ENCODE data around the gene SAG.

SAG gene

DNA sequence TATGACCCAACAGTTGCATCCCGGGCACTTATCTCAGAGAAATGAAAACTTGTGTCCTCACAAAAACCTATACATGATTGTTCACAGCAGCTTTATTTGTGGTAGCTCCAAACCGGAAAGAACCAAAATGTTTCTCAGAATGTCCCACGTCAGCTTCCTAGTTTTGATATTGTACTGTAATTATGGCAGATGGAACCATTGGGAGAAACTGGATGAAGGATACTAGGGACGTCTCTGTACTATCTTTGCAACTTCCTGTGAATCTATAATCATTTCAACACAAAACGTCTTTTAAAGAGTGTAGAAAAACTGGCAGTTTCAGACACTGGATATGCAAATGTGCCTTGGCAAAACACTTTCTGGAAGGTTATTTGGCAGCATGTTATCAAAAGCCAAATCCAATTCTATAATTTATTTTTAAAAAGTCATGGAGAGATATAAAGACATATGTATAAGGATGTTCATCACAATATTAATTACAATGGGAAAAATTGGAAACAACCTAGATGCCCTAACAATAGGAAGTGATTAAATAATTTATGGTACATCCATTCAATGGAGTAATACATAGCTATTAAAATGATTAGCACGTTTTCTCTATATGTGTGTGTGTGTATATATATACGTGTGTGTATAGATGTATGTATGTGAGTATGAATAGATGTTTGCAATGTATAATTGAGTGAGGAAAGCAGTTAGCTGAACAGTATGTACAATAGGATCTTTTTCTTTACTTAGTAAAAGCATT lies 9.8 kb downstream of the SAG start:
- Histone ChIP-seq H3K4me1 (ENCODE audit: insufficient read depth, low read length) (no peaks in the 10 kb centered on the region), H3K9ac (ENCODE audit: low read length) (no peak overlapping the region), H3K9me3 (ENCODE audit: low read length) (no peaks in the 10 kb centered on the region), H3K27ac (ENCODE audit: low read depth, low read length) (no peak overlapping the region), H3K36me3 (ENCODE audit: insufficient read depth, low read length) (no peaks in the 10 kb centered on the region), H3K27me3 (ENCODE audit: control insufficient read depth in 1 of 2, insufficient read depth in 2 of 2, low read length in 2 of 2) (no peaks in the 10 kb centered on the region), H3K4me3 (ENCODE audit: low read depth in 1 of 2, low read length in 2 of 2) (no peak overlapping the region)

DNA sequence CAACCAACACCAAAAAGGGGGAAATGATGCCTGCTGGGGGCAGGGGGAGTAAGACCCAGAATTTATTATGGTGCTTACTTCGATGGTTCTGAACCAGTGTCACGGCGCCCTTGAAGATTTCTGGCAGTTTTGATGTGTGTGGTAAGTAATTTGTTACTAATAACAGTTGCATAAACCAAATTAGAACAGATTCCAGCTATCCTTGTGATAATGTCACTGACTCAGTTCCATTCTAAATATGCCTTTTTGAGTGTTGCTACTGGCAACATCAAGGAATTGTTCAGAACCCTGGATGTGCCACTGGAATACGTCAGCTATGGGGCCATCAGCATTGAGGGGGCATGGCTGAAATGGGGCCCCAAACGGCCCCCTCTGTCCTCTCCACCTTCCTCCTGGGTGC lies 11.6 kb downstream of the SAG start:
- H3K27ac ChIP-seq (ENCODE audit: low read depth, low read length), result no peak overlapping the region
- no peak overlapping the region for H3K9ac ChIP-seq (ENCODE audit: low read length)
- no peaks in the 10 kb centered on the region for H3K4me1 ChIP-seq (ENCODE audit: insufficient read depth, low read length)
- H3K27me3 ChIP-seq (ENCODE audit: control insufficient read depth in 1 of 2, insufficient read depth in 2 of 2, low read length in 2 of 2), result no peaks in the 10 kb centered on the region
- H3K4me3 ChIP-seq (ENCODE audit: low read depth in 1 of 2, low read length in 2 of 2), result no peak overlapping the region
- H3K36me3 ChIP-seq (ENCODE audit: insufficient read depth, low read length), result no peaks in the 10 kb centered on the region
- no peaks in the 10 kb centered on the region for H3K9me3 ChIP-seq (ENCODE audit: low read length)

DNA sequence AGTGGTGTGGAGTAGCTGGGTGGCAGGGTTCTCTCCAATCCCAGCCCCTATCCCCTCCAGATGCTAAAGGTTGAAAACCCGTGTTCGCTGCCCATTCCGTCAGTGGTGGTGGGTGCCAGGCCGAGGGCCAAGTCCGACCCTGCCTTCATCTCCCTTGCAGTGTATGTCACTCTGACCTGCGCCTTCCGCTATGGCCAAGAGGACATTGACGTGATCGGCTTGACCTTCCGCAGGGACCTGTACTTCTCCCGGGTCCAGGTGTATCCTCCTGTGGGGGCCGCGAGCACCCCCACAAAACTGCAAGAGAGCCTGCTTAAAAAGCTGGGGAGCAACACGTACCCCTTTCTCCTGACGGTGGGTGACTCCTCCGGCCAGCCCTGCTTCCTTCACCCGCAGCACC lies 12.9 kb downstream of the SAG start:
- Histone ChIP-seq H3K4me3 (ENCODE audit: low read depth in 1 of 2, low read length in 2 of 2) (no peak overlapping the region), H3K9ac (ENCODE audit: low read length) (no peak overlapping the region), H3K4me1 (ENCODE audit: insufficient read depth, low read length) (no peaks in the 10 kb centered on the region), H3K9me3 (ENCODE audit: low read length) (no peaks in the 10 kb centered on the region), H3K27me3 (ENCODE audit: control insufficient read depth in 1 of 2, insufficient read depth in 2 of 2, low read length in 2 of 2) (no peaks in the 10 kb centered on the region), H3K27ac (ENCODE audit: low read depth, low read length) (no peak overlapping the region), H3K36me3 (ENCODE audit: insufficient read depth, low read length) (no peaks in the 10 kb centered on the region)

DNA sequence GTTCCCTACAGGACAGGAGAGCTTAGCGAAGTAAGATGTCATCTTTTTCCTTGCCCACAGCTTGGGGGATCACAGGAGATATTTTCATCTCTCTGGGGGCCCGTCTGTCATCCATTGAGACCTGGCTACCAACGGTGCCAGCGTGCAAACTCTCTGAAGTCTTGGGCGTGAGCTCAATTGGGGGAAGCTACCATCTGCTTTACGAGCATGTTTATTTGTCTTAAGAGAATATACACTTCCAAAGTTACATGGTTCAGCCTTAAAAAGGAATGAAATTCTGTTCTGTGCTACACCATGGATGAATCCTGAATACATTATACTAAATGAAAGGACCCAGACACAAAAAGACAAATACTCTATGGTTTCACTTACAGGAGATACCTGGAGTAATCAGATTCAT lies 13.6 kb downstream of the SAG start:
- no peak overlapping the region for H3K9ac ChIP-seq (ENCODE audit: low read length)
- H3K4me3 ChIP-seq (ENCODE audit: low read depth in 1 of 2, low read length in 2 of 2), result no peak overlapping the region
- no peaks in the 10 kb centered on the region for H3K9me3 ChIP-seq (ENCODE audit: low read length)
- no peaks in the 10 kb centered on the region for H3K4me1 ChIP-seq (ENCODE audit: insufficient read depth, low read length)
- H3K27me3 ChIP-seq (ENCODE audit: control insufficient read depth in 1 of 2, insufficient read depth in 2 of 2, low read length in 2 of 2), result no peaks in the 10 kb centered on the region
- H3K36me3 ChIP-seq (ENCODE audit: insufficient read depth, low read length), result no peaks in the 10 kb centered on the region
- H3K27ac ChIP-seq (ENCODE audit: low read depth, low read length), result no peak overlapping the region

DNA sequence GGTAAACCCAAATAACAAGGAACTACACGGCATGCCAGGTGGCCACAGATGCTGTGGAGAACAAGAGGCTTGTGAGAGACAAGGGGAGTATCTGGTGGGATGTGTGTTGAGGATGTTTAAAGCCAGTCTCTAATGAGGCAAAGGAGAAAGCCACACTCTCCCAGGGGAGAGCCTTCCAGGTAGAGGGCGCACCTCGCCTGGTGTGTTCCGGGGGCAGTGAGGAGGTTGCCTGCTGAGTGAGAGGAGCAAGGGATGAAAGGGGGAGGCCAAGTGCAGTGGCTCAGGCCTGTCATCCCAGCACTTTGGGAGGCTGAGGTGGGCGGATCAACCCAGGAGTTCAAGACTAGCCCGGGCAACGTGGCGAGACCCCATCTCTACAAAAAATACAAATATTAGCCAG lies 16.2 kb downstream of the SAG start:
- no peaks in the 10 kb centered on the region for H3K4me1 ChIP-seq (ENCODE audit: insufficient read depth, low read length)
- no peak overlapping the region for H3K9ac ChIP-seq (ENCODE audit: low read length)
- no peak overlapping the region for H3K27ac ChIP-seq (ENCODE audit: low read depth, low read length)
- H3K9me3 ChIP-seq (ENCODE audit: low read length), result no peaks in the 10 kb centered on the region
- H3K4me3 ChIP-seq (ENCODE audit: low read depth in 1 of 2, low read length in 2 of 2), result no peak overlapping the region
- H3K36me3 ChIP-seq (ENCODE audit: insufficient read depth, low read length), result no peaks in the 10 kb centered on the region
- no peaks in the 10 kb centered on the region for H3K27me3 ChIP-seq (ENCODE audit: control insufficient read depth in 1 of 2, insufficient read depth in 2 of 2, low read length in 2 of 2)

DNA sequence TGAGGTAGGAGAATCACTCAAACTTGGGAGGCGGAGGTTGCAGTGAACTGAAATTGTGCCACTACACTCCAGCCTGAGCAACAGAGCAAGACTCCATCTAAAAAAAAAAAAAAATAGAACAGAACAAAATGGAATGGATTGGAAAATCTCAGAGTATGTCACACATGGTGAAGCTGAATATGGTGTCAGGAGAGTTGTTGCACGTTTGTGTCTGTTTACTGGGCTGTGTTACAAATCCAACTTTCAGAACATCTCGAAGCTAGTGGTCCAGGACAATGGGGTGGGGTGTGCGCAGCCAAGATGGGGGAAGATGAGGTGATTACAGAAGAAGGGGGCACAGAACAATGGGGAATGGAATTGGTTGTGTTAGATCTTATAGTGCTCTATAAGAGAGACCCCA lies 17.6 kb downstream of the SAG start:
- H3K27ac ChIP-seq (ENCODE audit: low read depth, low read length), result no peak overlapping the region
- H3K9me3 ChIP-seq (ENCODE audit: low read length), result no peaks in the 10 kb centered on the region
- H3K27me3 ChIP-seq (ENCODE audit: control insufficient read depth in 1 of 2, insufficient read depth in 2 of 2, low read length in 2 of 2), result no peaks in the 10 kb centered on the region
- H3K9ac ChIP-seq (ENCODE audit: low read length), result no peak overlapping the region
- H3K36me3 ChIP-seq (ENCODE audit: insufficient read depth, low read length), result no peaks in the 10 kb centered on the region
- H3K4me3 ChIP-seq (ENCODE audit: low read depth in 1 of 2, low read length in 2 of 2), result no peak overlapping the region
- H3K4me1 ChIP-seq (ENCODE audit: insufficient read depth, low read length), result no peaks in the 10 kb centered on the region

DNA sequence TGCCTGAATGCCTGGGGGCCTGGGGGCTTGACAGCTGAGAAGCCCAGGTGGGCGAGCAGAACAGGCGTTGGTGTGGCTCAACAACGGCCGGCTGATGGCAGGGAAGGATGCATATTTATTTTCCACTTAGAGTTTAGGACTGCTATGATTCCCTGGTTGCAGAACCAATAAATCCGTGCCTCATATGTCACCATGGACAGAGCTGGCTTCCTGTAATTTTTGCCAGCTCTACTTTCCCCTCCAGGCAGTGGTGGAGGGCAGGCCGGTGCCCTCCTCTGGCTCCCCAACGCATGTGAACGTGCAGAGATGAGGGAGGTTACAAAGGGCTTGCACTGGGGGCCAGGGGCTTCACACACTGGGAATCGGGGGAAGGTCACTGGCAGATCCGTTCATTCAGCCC lies 18.2 kb downstream of the SAG start:
- Histone ChIP-seq H3K4me1 (ENCODE audit: insufficient read depth, low read length) (no peaks in the 10 kb centered on the region), H3K27me3 (ENCODE audit: control insufficient read depth in 1 of 2, insufficient read depth in 2 of 2, low read length in 2 of 2) (no peaks in the 10 kb centered on the region), H3K36me3 (ENCODE audit: insufficient read depth, low read length) (no peaks in the 10 kb centered on the region), H3K27ac (ENCODE audit: low read depth, low read length) (no peak overlapping the region), H3K4me3 (ENCODE audit: low read depth in 1 of 2, low read length in 2 of 2) (no peak overlapping the region), H3K9ac (ENCODE audit: low read length) (no peak overlapping the region), H3K9me3 (ENCODE audit: low read length) (no peaks in the 10 kb centered on the region)

DNA sequence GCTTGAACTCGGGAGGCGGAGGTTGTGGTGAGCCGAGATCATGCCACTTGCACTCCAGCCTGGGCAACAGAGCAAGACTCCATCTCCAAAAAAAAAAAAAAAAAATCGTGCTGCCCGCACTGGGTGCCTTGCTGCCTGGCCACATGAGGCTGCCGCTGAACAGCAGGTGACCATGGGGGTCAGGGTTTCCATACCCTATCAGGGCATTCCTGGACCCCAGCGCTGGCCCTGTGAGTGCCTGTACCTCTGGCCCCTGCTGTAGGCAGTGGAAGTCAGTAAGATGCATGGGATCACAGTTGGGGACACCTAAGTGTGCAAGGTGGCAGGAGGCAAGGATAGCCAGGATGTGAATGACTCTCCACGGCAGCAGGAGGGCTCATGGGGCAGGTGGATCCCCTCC lies 18.9 kb downstream of the SAG start:
- Histone ChIP-seq H3K4me1 (ENCODE audit: insufficient read depth, low read length) (no peaks in the 10 kb centered on the region), H3K36me3 (ENCODE audit: insufficient read depth, low read length) (no peaks in the 10 kb centered on the region), H3K9me3 (ENCODE audit: low read length) (no peaks in the 10 kb centered on the region), H3K4me3 (ENCODE audit: low read depth in 1 of 2, low read length in 2 of 2) (no peak overlapping the region), H3K27me3 (ENCODE audit: control insufficient read depth in 1 of 2, insufficient read depth in 2 of 2, low read length in 2 of 2) (no peaks in the 10 kb centered on the region), H3K9ac (ENCODE audit: low read length) (no peak overlapping the region), H3K27ac (ENCODE audit: low read depth, low read length) (no peak overlapping the region)

DNA sequence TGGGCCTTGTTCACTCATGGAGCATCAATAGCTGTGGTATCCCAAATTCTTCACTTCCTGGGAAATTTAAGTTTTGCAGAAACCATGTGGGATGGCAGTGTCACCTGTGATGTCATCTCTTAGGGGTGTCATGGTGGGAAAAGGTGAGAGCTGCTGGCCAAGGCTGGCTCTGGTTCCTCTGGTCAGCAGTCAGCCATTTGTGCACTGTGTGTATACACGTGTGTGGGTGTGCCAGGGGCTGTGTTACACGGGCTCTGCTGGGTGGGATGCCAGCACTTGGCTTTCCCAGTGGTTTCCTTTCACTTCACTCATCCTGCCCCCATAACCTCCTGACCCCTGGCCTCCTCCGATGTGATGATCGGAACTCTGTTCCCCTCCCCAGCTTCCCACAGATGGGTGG lies 21.3 kb downstream of the SAG start:
- Histone ChIP-seq H3K27me3 (ENCODE audit: control insufficient read depth in 1 of 2, insufficient read depth in 2 of 2, low read length in 2 of 2) (no peaks in the 10 kb centered on the region), H3K9ac (ENCODE audit: low read length) (no peak overlapping the region), H3K4me1 (ENCODE audit: insufficient read depth, low read length) (no peaks in the 10 kb centered on the region), H3K27ac (ENCODE audit: low read depth, low read length) (no peak overlapping the region), H3K36me3 (ENCODE audit: insufficient read depth, low read length) (no peaks in the 10 kb centered on the region), H3K4me3 (ENCODE audit: low read depth in 1 of 2, low read length in 2 of 2) (no peak overlapping the region), H3K9me3 (ENCODE audit: low read length) (no peaks in the 10 kb centered on the region)

DNA sequence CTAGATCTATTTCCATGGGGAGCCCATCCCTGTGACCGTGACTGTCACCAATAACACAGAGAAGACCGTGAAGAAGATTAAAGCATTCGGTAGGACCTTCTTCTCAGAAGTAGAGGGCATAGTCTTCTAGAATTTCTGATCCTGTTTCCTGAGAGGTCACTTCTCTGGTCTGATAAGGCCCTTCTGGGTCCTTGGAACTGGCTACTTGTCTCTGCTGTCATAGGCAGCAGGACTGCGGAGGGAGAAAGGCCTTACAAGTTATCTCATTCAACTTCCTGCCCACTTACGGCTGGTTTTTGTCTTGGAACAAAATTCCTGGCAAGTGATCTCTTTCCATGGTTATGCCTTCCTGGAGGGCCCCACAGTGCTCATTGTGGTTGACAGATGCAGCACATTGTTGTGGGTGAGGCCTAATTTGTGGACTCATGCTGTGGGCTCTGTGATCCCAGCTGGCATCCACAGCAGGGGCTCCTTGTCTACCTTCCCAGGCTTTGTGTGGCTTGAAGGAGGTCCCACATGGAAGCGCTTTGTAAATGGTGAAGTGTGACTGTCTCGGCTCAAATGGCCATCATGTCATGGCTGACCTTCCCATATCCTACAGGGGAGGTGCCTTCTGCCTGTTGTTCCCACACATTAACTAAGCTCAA lies 22.0 kb downstream of the SAG start:
- no peaks in the 10 kb centered on the region for H3K4me1 ChIP-seq (ENCODE audit: insufficient read depth, low read length)
- H3K4me3 ChIP-seq (ENCODE audit: low read depth in 1 of 2, low read length in 2 of 2), result no peak overlapping the region
- H3K27me3 ChIP-seq (ENCODE audit: control insufficient read depth in 1 of 2, insufficient read depth in 2 of 2, low read length in 2 of 2), result no peaks in the 10 kb centered on the region
- no peaks in the 10 kb centered on the region for H3K9me3 ChIP-seq (ENCODE audit: low read length)
- H3K36me3 ChIP-seq (ENCODE audit: insufficient read depth, low read length), result no peaks in the 10 kb centered on the region
- no peak overlapping the region for H3K27ac ChIP-seq (ENCODE audit: low read depth, low read length)
- no peak overlapping the region for H3K9ac ChIP-seq (ENCODE audit: low read length)

DNA sequence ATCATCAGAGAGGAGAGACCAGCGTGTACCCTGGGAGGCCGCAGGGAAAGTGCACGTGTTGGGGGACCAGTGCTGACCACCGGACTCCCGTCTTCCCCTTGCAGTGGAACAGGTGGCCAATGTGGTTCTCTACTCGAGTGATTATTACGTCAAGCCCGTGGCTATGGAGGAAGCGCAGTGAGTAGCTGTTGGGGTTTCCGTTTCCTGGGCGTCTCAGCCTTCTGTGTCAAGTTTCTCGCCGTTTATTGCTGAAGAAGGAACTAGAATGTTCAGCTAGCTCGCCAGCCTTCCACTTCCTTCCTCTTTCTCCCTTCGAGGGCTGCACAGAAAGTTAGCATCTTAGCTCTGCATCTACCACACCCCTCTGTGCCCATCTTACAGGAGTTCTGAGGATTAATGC lies 23.9 kb downstream of the SAG start:
- Histone ChIP-seq H3K4me3 (ENCODE audit: low read depth in 1 of 2, low read length in 2 of 2) (no peak overlapping the region), H3K27me3 (ENCODE audit: control insufficient read depth in 1 of 2, insufficient read depth in 2 of 2, low read length in 2 of 2) (no peaks in the 10 kb centered on the region), H3K4me1 (ENCODE audit: insufficient read depth, low read length) (no peaks in the 10 kb centered on the region)

DNA sequence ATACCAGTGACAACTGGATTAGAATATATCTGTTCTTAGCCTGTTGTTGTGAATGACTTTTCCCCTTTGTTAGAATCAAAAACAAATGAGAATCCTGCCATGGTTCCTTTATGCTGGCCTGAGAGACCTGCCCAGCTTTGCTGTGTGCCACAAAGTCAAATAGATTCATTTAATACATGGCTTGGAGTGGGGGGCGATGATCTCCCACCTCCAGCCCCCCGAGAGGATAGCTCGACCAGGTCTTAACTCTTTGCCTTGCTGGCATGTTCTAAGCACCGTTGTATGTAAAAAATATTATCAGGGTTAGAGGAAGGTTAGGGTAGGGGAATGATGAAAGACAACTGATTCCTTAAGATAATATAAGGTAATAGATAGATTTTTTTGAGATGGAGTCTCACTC lies 24.5 kb downstream of the SAG start:
- Histone ChIP-seq H3K27ac (ENCODE audit: low read depth, low read length) (no peak overlapping the region), H3K36me3 (ENCODE audit: insufficient read depth, low read length) (no peaks in the 10 kb centered on the region), H3K9me3 (ENCODE audit: low read length) (no peaks in the 10 kb centered on the region), H3K9ac (ENCODE audit: low read length) (no peak overlapping the region), H3K27me3 (ENCODE audit: control insufficient read depth in 1 of 2, insufficient read depth in 2 of 2, low read length in 2 of 2) (no peaks in the 10 kb centered on the region), H3K4me1 (ENCODE audit: insufficient read depth, low read length) (no peaks in the 10 kb centered on the region), H3K4me3 (ENCODE audit: low read depth in 1 of 2, low read length in 2 of 2) (no peak overlapping the region)

More for the DNA sequence above, 23.9 kb downstream of the SAG start:
- H3K9me3 ChIP-seq (ENCODE audit: low read length), result no peaks in the 10 kb centered on the region
- H3K27ac ChIP-seq (ENCODE audit: low read depth, low read length), result no peak overlapping the region
- H3K36me3 ChIP-seq (ENCODE audit: insufficient read depth, low read length), result no peaks in the 10 kb centered on the region
- no peak overlapping the region for H3K9ac ChIP-seq (ENCODE audit: low read length)
